NB4 (cell line): ENCODE data around the gene UBIAD1.

Source experiments
- DNase-seq: peaks from one replicate; pipeline ENCODE4 v3.0.0; 2010; ENCODE audit warnings: low read depth
- H3K4me3 ChIP-seq: one replicate; pipeline ENCODE4 v1.5.1; 2011; ENCODE audit warnings: mild to moderate bottlenecking, low read depth, low read length, moderate library complexity
- CTCF ChIP-seq: IDR thresholded peaks from one replicate; pipeline ENCODE4 v1.5.1; 2012; ENCODE audit warnings: low read depth, low read length
- MAX ChIP-seq: IDR thresholded peaks from 2 replicates; pipeline ENCODE4 v1.6.1; 2011; ENCODE audit warnings: low read depth, low read length
- MYC ChIP-seq: IDR thresholded peaks from 2 replicates; pipeline ENCODE4 v1.6.1; 2011; ENCODE audit warnings: low read depth, low read length
- POLR2A ChIP-seq: IDR thresholded peaks from 2 replicates; pipeline ENCODE4 v1.6.1; 2011; ENCODE audit warnings: mild to moderate bottlenecking; ENCODE audit not compliant: insufficient read length; ENCODE audit errors: extremely low read depth

UBIAD1 gene

GRCh38 chr1:11311816-11312755 lies 39.1 kb downstream of the UBIAD1 start:
- DNase-seq, result no peak
- no peak overlapping the region for H3K4me3 ChIP-seq
- TF ChIP-seq CTCF (no peak), POLR2A (no peak), MYC (no peak), MAX (no peak)

- TF ChIP-seq POLR2A (no peak), MYC (no peak), CTCF (no peak), MAX (no peak)
- DNase-seq, result no peak
- H3K4me3 ChIP-seq, result no peak overlapping the region
These were observed 42.0 kb downstream of the UBIAD1 start for GRCh38 chr1:11314959-11315358.

GRCh38 chr1:11316701-11317100 lies 43.7 kb downstream of the UBIAD1 start:
- no peak for DNase-seq
- TF ChIP-seq POLR2A (no peak), MYC (no peak), CTCF (no peak), MAX (no peak)
- no peak overlapping the region for H3K4me3 ChIP-seq

- peak; percentile 28 for DNase-seq
- H3K4me3 ChIP-seq, result no peak overlapping the region
- TF ChIP-seq MAX (0 out of 2 replicates have a peak, but pooled peaks have one; percentile 4), CTCF (no peak), MYC (no peak), POLR2A (no peak)
These were observed 46.0 kb downstream of the UBIAD1 start for GRCh38 chr1:11318982-11319381.

GRCh38 chr1:11320153-11320936 lies 47.3 kb downstream of the UBIAD1 start:
- no peak overlapping the region for H3K4me3 ChIP-seq
- DNase-seq, result peak; percentile 38
- TF ChIP-seq POLR2A, result no peak
- TF ChIP-seq CTCF, result peak; percentile 70
